ENCODE results near the gene PEAK1.

The PEAK1 gene

DNA sequence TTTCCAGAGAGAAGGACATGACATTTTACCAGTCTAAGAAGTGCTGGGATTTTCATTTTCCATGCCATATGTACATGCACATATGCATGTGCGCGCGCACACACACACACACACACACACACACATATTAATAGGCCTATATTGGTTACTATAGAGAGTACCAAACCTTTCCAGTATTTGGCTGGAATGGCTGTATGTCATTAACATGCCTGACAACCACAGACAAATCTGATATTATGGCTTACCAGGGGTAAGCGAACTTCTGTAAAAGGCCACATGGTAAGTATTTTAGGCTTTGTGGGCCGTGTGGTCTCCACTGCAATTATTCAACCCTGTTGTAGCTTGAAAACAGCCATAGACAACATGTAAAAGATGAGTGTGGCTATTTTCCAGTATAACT is 251.8 kb downstream of the PEAK1 start:
- CTCF ChIA-PET: interaction anchor here (0.5 to 0.6 kb wide), 2 partner anchors 21 to 27 kb away, joined by 3 read pairs; no protein-coding TSS in a partner anchor
- no peak overlapping the region for H3K4me3 ChIP-seq (ENCODE audit: low read depth, low read length)
- H3K4me1 ChIP-seq (ENCODE audit: control insufficient read depth, insufficient read depth, low read length): no peaks in the 10 kb centered on the region
- TF ChIP-seq YY1 (tag by site-specific recombination; IDR thresholded peaks at IDR 0.05) (no peak), SALL2 (tag by site-specific recombination; IDR thresholded peaks at IDR 0.05; ENCODE audit: borderline replicate concordance) (no peak), TCF7L2 (IDR thresholded peaks at IDR 0.05; ENCODE audit: borderline replicate concordance, low read depth, low read length) (no peak), ZBTB7A (tag by site-specific recombination; IDR thresholded peaks at IDR 0.05; ENCODE audit: low read depth) (no peak), ZNF521 (tag by site-specific recombination; IDR thresholded peaks at IDR 0.05) (no peak), ZNF48 (tag by site-specific recombination; IDR thresholded peaks at IDR 0.05) (no peak), ZFHX2 (tag by site-specific recombination; conservative IDR thresholded peaks at IDR 0.05) (no peak)
- TF ChIP-seq, protein P1, sequence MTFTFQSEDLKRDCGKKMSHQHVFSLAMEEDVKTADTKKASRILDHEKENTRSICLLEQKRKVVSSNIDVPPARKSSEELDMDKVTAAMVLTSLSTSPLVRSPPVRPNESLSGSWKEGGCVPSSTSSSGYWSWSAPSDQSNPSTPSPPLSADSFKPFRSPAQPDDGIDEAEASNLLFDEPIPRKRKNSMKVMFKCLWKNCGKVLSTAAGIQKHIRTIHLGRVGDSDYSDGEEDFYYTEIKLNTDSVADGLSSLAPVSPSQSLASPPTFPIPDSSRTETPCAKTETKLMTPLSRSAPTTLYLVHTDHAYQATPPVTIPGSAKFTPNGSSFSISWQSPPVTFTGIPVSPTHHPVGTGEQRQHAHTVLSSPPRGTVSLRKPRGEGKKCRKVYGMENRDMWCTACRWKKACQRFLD (tag by site-specific recombination; IDR thresholded peaks at IDR 0.05): no peak
- TF ChIP-seq, protein P2, sequence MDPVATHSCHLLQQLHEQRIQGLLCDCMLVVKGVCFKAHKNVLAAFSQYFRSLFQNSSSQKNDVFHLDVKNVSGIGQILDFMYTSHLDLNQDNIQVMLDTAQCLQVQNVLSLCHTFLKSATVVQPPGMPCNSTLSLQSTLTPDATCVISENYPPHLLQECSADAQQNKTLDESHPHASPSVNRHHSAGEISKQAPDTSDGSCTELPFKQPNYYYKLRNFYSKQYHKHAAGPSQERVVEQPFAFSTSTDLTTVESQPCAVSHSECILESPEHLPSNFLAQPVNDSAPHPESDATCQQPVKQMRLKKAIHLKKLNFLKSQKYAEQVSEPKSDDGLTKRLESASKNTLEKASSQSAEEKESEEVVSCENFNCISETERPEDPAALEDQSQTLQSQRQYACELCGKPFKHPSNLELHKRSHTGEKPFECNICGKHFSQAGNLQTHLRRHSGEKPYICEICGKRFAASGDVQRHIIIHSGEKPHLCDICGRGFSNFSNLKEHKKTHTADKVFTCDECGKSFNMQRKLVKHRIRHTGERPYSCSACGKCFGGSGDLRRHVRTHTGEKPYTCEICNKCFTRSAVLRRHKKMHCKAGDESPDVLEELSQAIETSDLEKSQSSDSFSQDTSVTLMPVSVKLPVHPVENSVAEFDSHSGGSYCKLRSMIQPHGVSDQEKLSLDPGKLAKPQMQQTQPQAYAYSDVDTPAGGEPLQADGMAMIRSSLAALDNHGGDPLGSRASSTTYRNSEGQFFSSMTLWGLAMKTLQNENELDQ (tag by site-specific recombination; IDR thresholded peaks at IDR 0.05; ENCODE audit: low read depth): no peak
- TF ChIP-seq, protein P3, sequence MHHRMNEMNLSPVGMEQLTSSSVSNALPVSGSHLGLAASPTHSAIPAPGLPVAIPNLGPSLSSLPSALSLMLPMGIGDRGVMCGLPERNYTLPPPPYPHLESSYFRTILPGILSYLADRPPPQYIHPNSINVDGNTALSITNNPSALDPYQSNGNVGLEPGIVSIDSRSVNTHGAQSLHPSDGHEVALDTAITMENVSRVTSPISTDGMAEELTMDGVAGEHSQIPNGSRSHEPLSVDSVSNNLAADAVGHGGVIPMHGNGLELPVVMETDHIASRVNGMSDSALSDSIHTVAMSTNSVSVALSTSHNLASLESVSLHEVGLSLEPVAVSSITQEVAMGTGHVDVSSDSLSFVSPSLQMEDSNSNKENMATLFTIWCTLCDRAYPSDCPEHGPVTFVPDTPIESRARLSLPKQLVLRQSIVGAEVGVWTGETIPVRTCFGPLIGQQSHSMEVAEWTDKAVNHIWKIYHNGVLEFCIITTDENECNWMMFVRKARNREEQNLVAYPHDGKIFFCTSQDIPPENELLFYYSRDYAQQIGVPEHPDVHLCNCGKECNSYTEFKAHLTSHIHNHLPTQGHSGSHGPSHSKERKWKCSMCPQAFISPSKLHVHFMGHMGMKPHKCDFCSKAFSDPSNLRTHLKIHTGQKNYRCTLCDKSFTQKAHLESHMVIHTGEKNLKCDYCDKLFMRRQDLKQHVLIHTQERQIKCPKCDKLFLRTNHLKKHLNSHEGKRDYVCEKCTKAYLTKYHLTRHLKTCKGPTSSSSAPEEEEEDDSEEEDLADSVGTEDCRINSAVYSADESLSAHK (tag by site-specific recombination; IDR thresholded peaks at IDR 0.05): no peak
- TF ChIP-seq, protein P4, sequence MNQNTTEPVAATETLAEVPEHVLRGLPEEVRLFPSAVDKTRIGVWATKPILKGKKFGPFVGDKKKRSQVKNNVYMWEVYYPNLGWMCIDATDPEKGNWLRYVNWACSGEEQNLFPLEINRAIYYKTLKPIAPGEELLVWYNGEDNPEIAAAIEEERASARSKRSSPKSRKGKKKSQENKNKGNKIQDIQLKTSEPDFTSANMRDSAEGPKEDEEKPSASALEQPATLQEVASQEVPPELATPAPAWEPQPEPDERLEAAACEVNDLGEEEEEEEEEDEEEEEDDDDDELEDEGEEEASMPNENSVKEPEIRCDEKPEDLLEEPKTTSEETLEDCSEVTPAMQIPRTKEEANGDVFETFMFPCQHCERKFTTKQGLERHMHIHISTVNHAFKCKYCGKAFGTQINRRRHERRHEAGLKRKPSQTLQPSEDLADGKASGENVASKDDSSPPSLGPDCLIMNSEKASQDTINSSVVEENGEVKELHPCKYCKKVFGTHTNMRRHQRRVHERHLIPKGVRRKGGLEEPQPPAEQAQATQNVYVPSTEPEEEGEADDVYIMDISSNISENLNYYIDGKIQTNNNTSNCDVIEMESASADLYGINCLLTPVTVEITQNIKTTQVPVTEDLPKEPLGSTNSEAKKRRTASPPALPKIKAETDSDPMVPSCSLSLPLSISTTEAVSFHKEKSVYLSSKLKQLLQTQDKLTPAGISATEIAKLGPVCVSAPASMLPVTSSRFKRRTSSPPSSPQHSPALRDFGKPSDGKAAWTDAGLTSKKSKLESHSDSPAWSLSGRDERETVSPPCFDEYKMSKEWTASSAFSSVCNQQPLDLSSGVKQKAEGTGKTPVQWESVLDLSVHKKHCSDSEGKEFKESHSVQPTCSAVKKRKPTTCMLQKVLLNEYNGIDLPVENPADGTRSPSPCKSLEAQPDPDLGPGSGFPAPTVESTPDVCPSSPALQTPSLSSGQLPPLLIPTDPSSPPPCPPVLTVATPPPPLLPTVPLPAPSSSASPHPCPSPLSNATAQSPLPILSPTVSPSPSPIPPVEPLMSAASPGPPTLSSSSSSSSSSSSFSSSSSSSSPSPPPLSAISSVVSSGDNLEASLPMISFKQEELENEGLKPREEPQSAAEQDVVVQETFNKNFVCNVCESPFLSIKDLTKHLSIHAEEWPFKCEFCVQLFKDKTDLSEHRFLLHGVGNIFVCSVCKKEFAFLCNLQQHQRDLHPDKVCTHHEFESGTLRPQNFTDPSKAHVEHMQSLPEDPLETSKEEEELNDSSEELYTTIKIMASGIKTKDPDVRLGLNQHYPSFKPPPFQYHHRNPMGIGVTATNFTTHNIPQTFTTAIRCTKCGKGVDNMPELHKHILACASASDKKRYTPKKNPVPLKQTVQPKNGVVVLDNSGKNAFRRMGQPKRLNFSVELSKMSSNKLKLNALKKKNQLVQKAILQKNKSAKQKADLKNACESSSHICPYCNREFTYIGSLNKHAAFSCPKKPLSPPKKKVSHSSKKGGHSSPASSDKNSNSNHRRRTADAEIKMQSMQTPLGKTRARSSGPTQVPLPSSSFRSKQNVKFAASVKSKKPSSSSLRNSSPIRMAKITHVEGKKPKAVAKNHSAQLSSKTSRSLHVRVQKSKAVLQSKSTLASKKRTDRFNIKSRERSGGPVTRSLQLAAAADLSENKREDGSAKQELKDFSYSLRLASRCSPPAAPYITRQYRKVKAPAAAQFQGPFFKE (tag by site-specific recombination; IDR thresholded peaks at IDR 0.05; ENCODE audit: borderline replicate concordance): no peak
- H3K27ac ChIP-seq (ENCODE audit: extremely low read depth, low read depth, low read length): no peak overlapping the region
- H3K9me3 ChIP-seq (ENCODE audit: control insufficient read depth, insufficient read depth, low read depth, low read length): no peaks in the 10 kb centered on the region
- POLR2A ChIA-PET: no interaction called here
- H3K36me3 ChIP-seq (ENCODE audit: control insufficient read depth in 2 of 2, insufficient read depth in 1 of 2, low read length in 2 of 2): no peaks in the 10 kb centered on the region

DNA sequence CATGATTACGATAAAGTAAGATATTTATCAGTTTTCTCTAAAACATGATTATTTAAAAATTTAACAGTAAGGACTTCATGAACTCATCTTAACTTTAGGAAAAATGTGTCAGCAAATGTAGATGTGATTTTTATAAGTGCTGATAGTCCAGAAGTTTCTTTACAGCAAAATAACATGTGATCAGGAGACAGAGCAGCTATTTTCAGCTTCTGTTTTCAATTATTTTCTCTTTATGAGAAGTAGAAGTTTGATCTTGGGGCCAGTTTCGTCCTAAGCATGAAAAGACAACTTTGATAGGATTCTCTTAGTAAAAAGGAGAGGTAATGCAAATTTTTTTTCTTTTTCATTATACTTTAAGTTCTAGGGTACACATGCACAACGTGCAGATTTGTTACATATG is 252.5 kb downstream of the PEAK1 start:
- CTCF ChIA-PET: interaction anchor here (0.6 to 1.2 kb wide), 2 partner anchors 27 to 48 kb away, joined by 3 read pairs; no protein-coding TSS in a partner anchor
- no peaks in the 10 kb centered on the region for H3K9me3 ChIP-seq (ENCODE audit: control insufficient read depth, insufficient read depth, low read depth, low read length)
- H3K27ac ChIP-seq (ENCODE audit: extremely low read depth, low read depth, low read length): no peak overlapping the region
- no peak overlapping the region for H3K4me3 ChIP-seq (ENCODE audit: low read depth, low read length)
- no peaks in the 10 kb centered on the region for H3K36me3 ChIP-seq (ENCODE audit: control insufficient read depth in 2 of 2, insufficient read depth in 1 of 2, low read length in 2 of 2)
- H3K4me1 ChIP-seq (ENCODE audit: control insufficient read depth, insufficient read depth, low read length): no peaks in the 10 kb centered on the region
- TF ChIP-seq, protein P5, sequence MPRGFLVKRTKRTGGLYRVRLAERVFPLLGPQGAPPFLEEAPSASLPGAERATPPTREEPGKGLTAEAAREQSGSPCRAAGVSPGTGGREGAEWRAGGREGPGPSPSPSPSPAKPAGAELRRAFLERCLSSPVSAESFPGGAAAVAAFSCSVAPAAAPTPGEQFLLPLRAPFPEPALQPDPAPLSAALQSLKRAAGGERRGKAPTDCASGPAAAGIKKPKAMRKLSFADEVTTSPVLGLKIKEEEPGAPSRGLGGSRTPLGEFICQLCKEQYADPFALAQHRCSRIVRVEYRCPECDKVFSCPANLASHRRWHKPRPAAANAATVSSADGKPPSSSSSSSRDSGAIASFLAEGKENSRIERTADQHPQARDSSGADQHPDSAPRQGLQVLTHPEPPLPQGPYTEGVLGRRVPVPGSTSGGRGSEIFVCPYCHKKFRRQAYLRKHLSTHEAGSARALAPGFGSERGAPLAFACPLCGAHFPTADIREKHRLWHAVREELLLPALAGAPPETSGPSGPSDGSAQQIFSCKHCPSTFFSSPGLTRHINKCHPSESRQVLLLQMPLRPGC (tag by site-specific recombination; IDR thresholded peaks at IDR 0.05): no peak
- TF ChIP-seq, protein P6, sequence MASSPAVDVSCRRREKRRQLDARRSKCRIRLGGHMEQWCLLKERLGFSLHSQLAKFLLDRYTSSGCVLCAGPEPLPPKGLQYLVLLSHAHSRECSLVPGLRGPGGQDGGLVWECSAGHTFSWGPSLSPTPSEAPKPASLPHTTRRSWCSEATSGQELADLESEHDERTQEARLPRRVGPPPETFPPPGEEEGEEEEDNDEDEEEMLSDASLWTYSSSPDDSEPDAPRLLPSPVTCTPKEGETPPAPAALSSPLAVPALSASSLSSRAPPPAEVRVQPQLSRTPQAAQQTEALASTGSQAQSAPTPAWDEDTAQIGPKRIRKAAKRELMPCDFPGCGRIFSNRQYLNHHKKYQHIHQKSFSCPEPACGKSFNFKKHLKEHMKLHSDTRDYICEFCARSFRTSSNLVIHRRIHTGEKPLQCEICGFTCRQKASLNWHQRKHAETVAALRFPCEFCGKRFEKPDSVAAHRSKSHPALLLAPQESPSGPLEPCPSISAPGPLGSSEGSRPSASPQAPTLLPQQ (tag by site-specific recombination; IDR thresholded peaks at IDR 0.05): no peak
- TF ChIP-seq ZIC2 (tag by site-specific recombination; IDR thresholded peaks at IDR 0.05): no peak
- no peak for TF ChIP-seq ZNF184 (tag by site-specific recombination; IDR thresholded peaks at IDR 0.05)
- TF ChIP-seq ZNF585B (tag by site-specific recombination; IDR thresholded peaks at IDR 0.05): no peak
- POLR2A ChIA-PET: no interaction called here

All from HEK293 (cell line).